ENCODE measurements around the gene TRIM54.
"Not testable (repeated sequence)": the region's sequence is repeated elsewhere in the genome, so short reads cannot be mapped to it uniquely, and the experiment has no call there.

TRIM54 gene

DNA sequence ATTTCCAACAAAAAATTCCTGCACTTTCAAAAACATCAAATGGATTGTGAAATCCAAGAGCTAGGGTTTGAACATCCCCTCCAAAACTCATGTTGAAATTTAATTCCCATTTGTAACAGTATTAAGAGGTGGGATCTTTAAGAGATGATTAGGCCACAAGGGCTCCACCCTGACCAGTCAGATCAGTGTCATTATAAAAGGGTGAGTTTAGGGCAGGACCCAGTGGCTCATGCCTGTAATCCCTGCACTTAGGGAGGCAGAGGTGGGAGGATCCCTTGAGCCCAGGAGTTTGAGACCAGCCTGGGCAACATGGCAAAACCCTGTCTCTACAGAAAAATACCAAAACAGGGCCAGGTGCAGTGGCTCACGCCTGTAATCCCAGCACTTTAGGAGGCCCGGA is 65.4 kb downstream of the TRIM54 start:
- no peak for DNase-seq (ENCODE audit: low read depth)
- TF ChIP-seq, protein P1, sequence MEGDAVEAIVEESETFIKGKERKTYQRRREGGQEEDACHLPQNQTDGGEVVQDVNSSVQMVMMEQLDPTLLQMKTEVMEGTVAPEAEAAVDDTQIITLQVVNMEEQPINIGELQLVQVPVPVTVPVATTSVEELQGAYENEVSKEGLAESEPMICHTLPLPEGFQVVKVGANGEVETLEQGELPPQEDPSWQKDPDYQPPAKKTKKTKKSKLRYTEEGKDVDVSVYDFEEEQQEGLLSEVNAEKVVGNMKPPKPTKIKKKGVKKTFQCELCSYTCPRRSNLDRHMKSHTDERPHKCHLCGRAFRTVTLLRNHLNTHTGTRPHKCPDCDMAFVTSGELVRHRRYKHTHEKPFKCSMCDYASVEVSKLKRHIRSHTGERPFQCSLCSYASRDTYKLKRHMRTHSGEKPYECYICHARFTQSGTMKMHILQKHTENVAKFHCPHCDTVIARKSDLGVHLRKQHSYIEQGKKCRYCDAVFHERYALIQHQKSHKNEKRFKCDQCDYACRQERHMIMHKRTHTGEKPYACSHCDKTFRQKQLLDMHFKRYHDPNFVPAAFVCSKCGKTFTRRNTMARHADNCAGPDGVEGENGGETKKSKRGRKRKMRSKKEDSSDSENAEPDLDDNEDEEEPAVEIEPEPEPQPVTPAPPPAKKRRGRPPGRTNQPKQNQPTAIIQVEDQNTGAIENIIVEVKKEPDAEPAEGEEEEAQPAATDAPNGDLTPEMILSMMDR (IDR thresholded peaks at IDR 0.05; ENCODE audit: insufficient read depth, low read depth, low read length, missing control alignments): no peak
- H3K4me3 ChIP-seq (ENCODE audit: low read length): no peak overlapping the region

DNA sequence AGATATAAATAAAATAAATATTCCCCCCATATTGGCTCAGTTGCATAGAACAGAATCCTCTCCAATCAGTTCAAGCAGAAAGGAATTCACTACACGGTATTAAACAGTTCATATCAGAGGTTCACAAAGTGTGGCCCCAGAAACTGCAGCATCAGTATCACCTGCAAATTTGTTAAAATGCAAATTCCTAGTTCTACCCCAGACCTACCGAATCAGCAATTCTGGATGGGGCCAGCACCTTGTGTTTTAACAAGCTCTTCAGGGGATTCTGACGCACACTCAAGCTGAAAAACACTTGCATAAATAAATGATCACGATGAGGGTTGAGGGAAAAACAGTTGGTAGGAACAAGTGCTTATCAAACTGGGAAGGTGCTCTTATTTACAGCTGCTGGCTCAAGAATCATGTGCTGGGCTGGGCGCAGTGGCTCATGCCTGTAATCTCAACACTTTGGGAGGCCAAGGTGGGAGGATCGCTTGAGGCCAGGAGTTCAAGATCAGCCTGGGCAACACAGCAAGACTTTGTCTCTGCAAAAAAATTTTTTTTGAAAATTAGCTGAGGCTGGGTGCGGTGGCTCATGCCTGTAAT is 68.0 kb downstream of the TRIM54 start:
- TF ChIP-seq, protein P1 (IDR thresholded peaks at IDR 0.05; ENCODE audit: insufficient read depth, low read depth, low read length, missing control alignments): no peak
- no peak for DNase-seq (ENCODE audit: low read depth)
- no peak overlapping the region for H3K4me3 ChIP-seq (ENCODE audit: low read length)

DNA sequence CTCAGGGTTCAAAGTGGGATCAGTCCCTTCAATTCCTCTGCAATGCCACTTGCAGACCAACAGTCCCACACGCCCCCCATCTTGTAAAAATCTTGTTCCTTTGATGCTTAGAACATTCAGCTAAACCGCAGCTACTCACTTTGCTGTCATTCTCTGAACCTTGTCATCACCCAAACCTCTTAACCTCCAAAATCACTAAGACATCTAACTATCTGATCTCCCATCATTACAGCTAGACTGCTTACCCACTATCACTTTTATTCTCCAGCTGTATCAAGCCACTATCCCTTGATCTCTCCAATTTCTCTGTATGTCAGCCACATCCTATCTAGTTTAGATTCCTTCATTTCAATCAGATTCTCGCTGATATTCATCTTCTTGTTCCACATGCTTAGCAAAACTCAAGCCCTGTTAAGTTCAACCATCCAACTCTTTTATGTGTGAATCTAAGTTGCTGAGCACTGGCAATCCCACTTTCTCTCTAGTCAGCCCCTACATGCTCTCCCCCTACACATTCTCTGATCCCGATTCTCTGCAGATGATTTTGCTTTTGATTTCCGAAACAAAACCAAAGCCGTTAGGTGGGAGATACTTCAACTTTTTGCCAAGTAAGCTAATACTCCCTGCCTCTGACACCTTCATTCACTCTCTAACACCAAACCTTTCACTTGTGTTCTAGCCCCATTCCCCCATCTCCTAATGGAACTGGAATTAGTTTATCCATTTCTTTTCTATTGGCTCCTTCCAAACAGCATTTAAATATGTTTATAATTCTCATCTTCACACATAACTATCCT is 69.8 kb downstream of the TRIM54 start:
- TF ChIP-seq, protein P1 (IDR thresholded peaks at IDR 0.05; ENCODE audit: insufficient read depth, low read depth, low read length, missing control alignments): no peak
- H3K4me3 ChIP-seq (ENCODE audit: low read length): no peak overlapping the region
- DNase-seq (ENCODE audit: low read depth): no peak

DNA sequence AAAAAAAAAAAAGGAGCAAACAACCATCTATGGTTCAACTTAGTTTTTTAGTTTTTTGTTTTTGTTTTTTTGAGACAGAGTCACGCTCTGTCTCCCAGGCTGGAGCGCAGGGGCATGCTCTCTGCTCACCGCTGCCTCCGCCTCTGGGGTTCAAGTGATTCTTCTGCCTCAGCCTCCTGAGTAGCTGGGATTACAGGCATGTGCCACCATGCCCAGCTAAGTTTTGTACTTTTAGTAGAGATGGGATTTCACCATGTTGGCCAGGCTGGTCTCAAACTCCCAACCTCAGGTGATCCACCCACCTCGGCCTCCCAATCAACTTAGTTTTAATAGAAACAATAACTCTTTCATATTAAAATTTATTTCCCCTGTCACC is 71.1 kb downstream of the TRIM54 start:
- not testable (repeated sequence) for H3K4me3 ChIP-seq (ENCODE audit: low read length); DNase-seq (ENCODE audit: low read depth)

DNA sequence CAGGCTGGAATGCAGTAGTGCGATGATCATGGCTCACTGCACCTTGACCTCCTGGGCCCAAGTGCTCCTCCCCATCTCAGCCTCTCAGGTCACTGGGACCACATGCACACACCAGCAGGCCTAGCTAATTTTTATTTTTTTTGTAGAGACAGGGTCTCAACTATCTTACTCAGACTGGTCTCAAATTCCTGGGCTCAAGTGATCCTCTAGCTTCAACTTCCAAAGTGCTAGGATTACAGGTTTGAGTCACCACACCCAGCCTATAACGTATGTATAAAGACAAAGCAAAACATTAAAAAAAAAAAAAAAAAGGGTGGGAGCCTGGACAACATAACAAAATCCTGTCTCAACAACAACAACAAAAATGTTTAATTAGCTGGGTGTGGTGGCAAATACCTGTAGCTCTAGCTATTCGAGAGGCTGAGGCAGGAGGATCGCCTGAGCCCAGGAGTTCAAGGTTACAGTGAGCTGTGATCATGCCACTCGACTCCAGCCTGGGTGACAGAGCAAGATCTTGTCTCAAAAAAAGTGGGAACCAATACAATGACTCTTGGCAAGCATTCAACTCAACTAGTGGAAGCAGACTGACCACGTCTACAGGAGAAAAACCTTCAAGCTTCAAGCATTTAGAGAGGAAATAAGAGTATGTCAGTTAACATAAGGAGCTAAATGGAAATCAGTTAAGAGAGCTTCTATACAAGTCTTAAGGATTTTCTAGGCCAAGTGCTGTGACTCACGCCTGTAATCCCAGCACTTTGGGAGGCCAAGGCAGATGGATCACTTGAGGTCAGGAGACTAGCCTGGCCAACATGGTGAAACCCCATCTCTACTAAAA is 71.8 kb downstream of the TRIM54 start:
- H3K4me3 ChIP-seq (ENCODE audit: low read length): no peak overlapping the region
- peak; percentile 47 for DNase-seq (ENCODE audit: low read depth)
- TF ChIP-seq, protein P1 (IDR thresholded peaks at IDR 0.05; ENCODE audit: insufficient read depth, low read depth, low read length, missing control alignments): no peak

DNA sequence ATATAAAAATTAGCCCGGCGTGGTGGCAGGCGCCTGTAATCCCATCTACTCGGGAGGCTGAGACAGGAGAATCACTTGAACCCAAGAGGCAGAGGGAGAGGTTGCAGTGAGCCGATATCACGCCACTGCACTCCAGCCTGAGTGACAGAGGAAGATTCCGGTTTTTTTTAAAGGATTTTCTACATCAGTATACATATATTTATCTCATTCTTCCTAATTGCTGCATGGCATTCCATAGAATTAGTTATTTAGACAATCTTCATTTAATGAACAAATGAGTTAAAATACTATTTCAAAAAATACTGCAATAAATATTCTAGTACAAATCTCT is 72.3 kb downstream of the TRIM54 start:
- TF ChIP-seq, protein P1 (IDR thresholded peaks at IDR 0.05; ENCODE audit: insufficient read depth, low read depth, low read length, missing control alignments): no peak
- no peak overlapping the region for H3K4me3 ChIP-seq (ENCODE audit: low read length)
- no peak for DNase-seq (ENCODE audit: low read depth)

DNA sequence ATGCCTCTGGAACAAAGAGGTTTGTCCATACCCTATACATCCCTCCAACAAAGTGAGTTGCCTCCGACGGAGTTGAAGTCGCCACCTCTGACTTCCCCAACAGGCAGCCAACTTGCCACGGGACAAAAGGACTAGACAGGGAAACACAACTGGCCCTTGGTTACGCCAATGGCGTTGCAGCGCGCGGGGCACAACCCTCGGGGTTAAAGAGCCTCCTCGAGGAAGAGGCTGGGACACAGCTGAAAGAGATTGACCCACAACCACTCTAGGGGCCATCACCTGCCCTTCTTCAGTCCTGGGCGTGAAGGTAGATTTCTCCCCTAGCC is 73.8 kb downstream of the TRIM54 start:
- peak overlapping the region; percentile 99 for H3K4me3 ChIP-seq (ENCODE audit: low read length)
- peak; percentile 53 for DNase-seq (ENCODE audit: low read depth)
- TF ChIP-seq, protein P1 (IDR thresholded peaks at IDR 0.05; ENCODE audit: insufficient read depth, low read depth, low read length, missing control alignments): no peak

Data from epithelial cell of esophagus (primary cell).